Aorta (tissue), 5 donors: Measurements from ENCODE around the gene MCTP1. TPM values are rescaled to one million over a fixed set of nuclear protein-coding genes. Genes with fewer than 3 reads are reported as not detected.

ENCODE experiments used
- ATAC-seq: fragments of 200-7000 bp; cut with Tn5 transposase; one replicate; pipeline ENCODE4 v1.9.1; 2022; ENCODE audit warnings: moderate library complexity; ENCODE audit not compliant: low FRiP score
- DNase-seq, 2 donors: peaks; one replicate each; pipeline ENCODE4 v3.0.0-alpha.2; 2020
- H3K27ac ChIP-seq, 2 donors: one replicate each; pipeline ENCODE4 v1.5.1; 2013; ENCODE audit warnings: low read length in 2 of 2, mild to moderate bottlenecking in 2 of 2, moderate library complexity in 2 of 2, control low read depth in 1 of 2, inconsistent platforms in 1 of 2, low read depth in 1 of 2
- H3K27me3 ChIP-seq, 2 donors: one replicate each; pipeline ENCODE4 v1.6.1; 2013; ENCODE audit warnings: control low read depth in 1 of 2, low read length in 1 of 2, mild to moderate bottlenecking in 1 of 2, moderate library complexity in 1 of 2; ENCODE audit not compliant: insufficient read depth in 2 of 2, control insufficient read depth in 1 of 2
- H3K36me3 ChIP-seq, 2 donors: one replicate each; pipeline ENCODE4 v1.6.1; 2013; ENCODE audit warnings: control low read depth in 1 of 2, low read length in 1 of 2, mild to moderate bottlenecking in 1 of 2; ENCODE audit not compliant: insufficient read depth in 2 of 2, control insufficient read depth in 1 of 2
- H3K4me1 ChIP-seq, 2 donors: one replicate each; pipeline ENCODE4 v1.6.1; 2013; ENCODE audit warnings: low read length in 2 of 2, control low read depth in 1 of 2, mild to moderate bottlenecking in 1 of 2, moderate library complexity in 1 of 2; ENCODE audit not compliant: insufficient read depth in 2 of 2, control insufficient read depth in 1 of 2
- H3K4me3 ChIP-seq, 2 donors: one replicate each; pipeline ENCODE4 v1.5.1; 2013; ENCODE audit warnings: low read length in 2 of 2, control low read depth in 1 of 2, mild to moderate bottlenecking in 1 of 2
- H3K9me3 ChIP-seq: one replicate; pipeline ENCODE4 v1.6.1; 2013; ENCODE audit warnings: mild to moderate bottlenecking, low read length; ENCODE audit not compliant: control insufficient read depth
- WGBS, 2 donors: extraction: QIAGEN DNeasy Blood & Tissue Kit; methylation state at CpG; one replicate each; pipeline ENCODE4 v1.1.7; 2013; 5-methylcytosine and 5-hydroxymethylcytosine counted together
- intact Hi-C, 2 donors: fragments of 100-400 bp; cut with DNase I; formaldehyde crosslinking; loops; one replicate each; pipeline versions ENCODE4 v1.14.2 to v1.15.0; 2022
- polyA plus RNA-seq, 2 donors: library from polyadenylated mRNA; stranded (reverse); fragments of 200-250 nt; gene quantifications; one replicate each; pipeline ENCODE4 v1.2.3, GENCODE V29; 2013
- total RNA-seq, 2 donors: library from RNA; stranded (reverse); fragmentation: NEBNext Ultra II Directional; extraction: Animal tissue kit (Norgen Biotek cat#: 25700); gene quantifications; one replicate each; pipeline ENCODE4 v1.2.1, GENCODE V29; 2021
- donor health status: healthy with polysubstance abuse.
- donor health status: Bipolar disorder and iron deficiency.
- donor health status: DM: no; HTN: no; CAD: no.
- donor health status: DM: no; HTN: no; CAD: no.
- donor health status: DM: yes; HTN: yes; CAD: no.

Gene MCTP1
- total and polyA plus RNA-seq, 4 donors = 0.43 to 103 (median 17.2) TPM

GRCh38 chr5:94672746-94673145 lies 612.1 kb downstream of the MCTP1 start:
- Histone ChIP-seq H3K36me3 (peaks cover 0 to 7% of the 10 kb centered on the region in 2 donors), H3K4me3 (no peak overlapping the region), H3K27me3 (no peaks in the 10 kb centered on the region), H3K27ac (no peak overlapping the region), H3K4me1 (no peaks in the 10 kb centered on the region), H3K9me3 (no peaks in the 10 kb centered on the region)
- no peak for ATAC-seq
- 66 to 72% methylated on average over 1 of the region's 1 CpG for WGBS, 2 donors
- intact Hi-C loops = no loop called here
- no peak for DNase-seq

DNA sequence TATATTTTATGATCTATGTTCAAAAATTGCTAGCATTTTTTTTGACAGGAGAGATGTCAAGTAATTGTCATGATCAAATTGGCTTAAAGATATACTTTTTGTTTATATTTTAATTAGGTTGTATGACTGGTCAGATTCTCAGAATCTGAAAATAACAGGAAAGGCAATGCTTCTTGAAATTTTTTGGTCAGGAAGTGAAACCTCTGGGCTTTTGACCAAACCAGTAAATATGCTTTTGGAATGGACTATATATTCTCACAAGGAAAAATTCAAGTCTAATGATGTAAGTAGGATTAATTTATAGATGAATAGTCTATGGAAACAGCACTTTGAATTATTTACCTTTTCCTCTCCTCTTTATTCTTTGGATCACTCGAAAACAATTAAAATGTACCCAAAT lies 614.2 kb downstream of the MCTP1 start:
- Histone ChIP-seq H3K4me1 (no peaks in the 10 kb centered on the region), H3K4me3 (no peak overlapping the region), H3K9me3 (no peaks in the 10 kb centered on the region), H3K27me3 (no peaks in the 10 kb centered on the region), H3K36me3 (peaks cover 0 to 2% of the 10 kb centered on the region in 2 donors), H3K27ac (no peak overlapping the region)
- no peak for ATAC-seq
- no peak for DNase-seq
- 91 to 96% methylated on average over 1 of the region's 1 CpG for WGBS, 2 donors
- intact Hi-C loops = no loop called here

DNA sequence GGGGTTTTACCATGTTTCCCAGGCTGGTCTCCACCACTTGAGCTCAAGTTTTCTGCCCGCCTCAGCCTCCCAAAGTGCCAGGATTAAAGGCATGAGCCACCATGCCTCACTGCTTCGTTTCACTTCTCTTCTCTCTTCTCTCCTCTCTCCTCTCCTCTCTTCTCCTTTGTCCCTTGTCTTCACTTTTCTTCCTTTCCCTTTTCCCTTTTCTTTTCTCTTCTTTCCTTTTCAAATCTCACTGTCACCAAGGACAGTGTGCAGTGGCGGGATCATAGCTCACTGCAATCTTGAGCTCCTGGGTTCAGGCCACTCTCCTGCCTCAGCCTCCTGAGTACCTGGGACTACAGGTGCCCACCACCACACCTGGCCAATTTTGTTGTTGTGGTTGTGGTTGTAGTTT lies 617.0 kb downstream of the MCTP1 start:
- Histone ChIP-seq H3K27me3 (no peaks in the 10 kb centered on the region), H3K4me1 (no peaks in the 10 kb centered on the region), H3K36me3 (no peaks in the 10 kb centered on the region), H3K27ac (no peak overlapping the region), H3K4me3 (no peak overlapping the region), H3K9me3 (no peaks in the 10 kb centered on the region)
- WGBS, 2 donors = 97 to 99% methylated on average over 3 of the region's 3 CpGs
- ATAC-seq (no peak), DNase-seq (no peak)
- intact Hi-C loops = no loop called here

GRCh38 chr5:94661086-94661485 lies 623.8 kb downstream of the MCTP1 start:
- H3K9me3 ChIP-seq = no peaks in the 10 kb centered on the region
- no peak overlapping the region for H3K4me3 ChIP-seq
- WGBS, 2 donors = 73 to 77% methylated on average over 3 of the region's 3 CpGs
- H3K4me1 ChIP-seq = no peaks in the 10 kb centered on the region
- no peak for DNase-seq
- no peak for ATAC-seq
- H3K27me3 ChIP-seq = no peaks in the 10 kb centered on the region
- H3K27ac ChIP-seq = no peak overlapping the region
- H3K36me3 ChIP-seq = no peaks in the 10 kb centered on the region
- intact Hi-C loops = no loop called here

DNA sequence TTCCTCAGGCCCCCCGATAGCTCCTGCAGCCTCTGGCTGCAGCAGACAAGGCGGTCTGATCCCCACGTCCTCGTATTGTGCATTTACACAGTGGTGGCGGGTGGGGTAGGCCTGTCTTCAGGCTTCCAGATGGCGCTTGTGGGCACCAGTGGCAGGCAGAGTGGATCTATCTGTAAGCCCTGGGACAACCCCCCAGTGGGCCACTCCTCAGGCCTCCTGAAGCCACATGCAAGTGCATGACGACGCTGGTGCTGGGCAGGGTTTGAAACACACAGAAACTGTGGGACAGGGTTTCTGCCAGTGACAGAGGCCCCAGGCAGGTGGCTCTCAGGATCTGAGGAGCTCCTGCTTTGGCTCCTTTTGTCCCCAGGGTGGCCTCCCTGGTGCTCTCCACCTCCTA lies 624.4 kb downstream of the MCTP1 start:
- DNase-seq = no peak
- Histone ChIP-seq H3K36me3 (no peaks in the 10 kb centered on the region), H3K4me3 (no peak overlapping the region), H3K9me3 (no peaks in the 10 kb centered on the region), H3K27ac (no peak overlapping the region), H3K27me3 (no peaks in the 10 kb centered on the region), H3K4me1 (no peaks in the 10 kb centered on the region)
- intact Hi-C loops = no loop called here
- no peak for ATAC-seq
- 98% methylated on average over 8 of the region's 8 CpGs for WGBS, 2 donors

GRCh38 chr5:94658272-94658671 lies 626.6 kb downstream of the MCTP1 start:
- intact Hi-C loops = no loop called here
- H3K4me3 ChIP-seq = no peak overlapping the region
- H3K27me3 ChIP-seq = no peaks in the 10 kb centered on the region
- ATAC-seq = no peak
- no peak overlapping the region for H3K27ac ChIP-seq
- H3K4me1 ChIP-seq = no peaks in the 10 kb centered on the region
- WGBS, 2 donors = 95 to 97% methylated on average over 1 of the region's 1 CpG
- no peaks in the 10 kb centered on the region for H3K9me3 ChIP-seq
- no peaks in the 10 kb centered on the region for H3K36me3 ChIP-seq
- DNase-seq = no peak

Other genes with a start within 250 kb of the MCTP1 start
- not detected for gene FAM81B, start 106.3 kb upstream of the MCTP1 start, total RNA-seq
- gene FAM81B, start 106.3 kb upstream of the MCTP1 start, polyA plus RNA-seq = not detected